GM21786 (cell line): ENCODE measurements around the gene ABHD16A.

Experiments
- ATAC-seq: cut with Tn5 transposase; IDR thresholded peaks from one replicate; pipeline ENCODE4 v1.9.1; 2021; ENCODE audit not compliant: unreplicated experiment

ABHD16A gene

DNA sequence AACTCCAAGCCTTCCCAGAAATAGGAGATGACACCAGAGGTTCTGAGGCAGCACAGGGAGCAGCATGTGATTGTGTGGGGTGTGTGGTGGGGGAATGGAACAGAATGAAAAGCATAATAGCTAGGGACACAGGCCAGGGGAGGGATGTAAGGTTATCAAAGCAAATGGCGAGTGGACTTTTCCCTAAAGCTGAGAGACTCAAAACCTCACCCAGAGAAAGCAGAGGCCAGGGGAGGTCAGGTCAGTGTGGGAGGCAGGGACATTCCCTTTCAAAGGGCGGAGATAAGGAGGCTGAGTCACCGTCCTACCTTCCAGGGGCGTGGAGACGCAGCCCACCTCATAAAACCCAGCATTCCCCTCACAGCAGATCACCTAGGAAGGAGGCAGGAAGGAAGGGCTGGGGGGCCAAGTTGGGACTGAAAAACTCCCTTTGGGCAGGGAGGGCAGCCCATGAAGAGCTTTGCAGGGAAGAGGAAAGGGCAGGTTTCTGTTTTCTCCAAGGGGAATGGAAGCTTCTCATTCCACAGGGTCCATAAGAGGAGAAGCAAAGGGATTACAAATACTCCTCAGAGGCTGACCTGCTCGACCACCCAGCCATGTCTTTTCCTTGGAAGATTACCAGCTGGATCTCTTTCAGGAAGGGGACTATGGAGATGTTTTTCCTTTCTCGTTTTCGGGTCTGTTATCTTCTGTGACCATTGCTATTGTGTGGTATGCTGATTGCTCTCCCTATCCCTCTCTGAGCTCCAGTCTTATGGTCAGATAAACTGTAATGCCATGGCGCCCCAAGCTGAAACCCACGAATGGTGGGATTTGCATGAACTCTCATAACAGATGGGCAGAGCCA lies 12.7 kb downstream of the ABHD16A start:
- ATAC-seq = no peak

DNA sequence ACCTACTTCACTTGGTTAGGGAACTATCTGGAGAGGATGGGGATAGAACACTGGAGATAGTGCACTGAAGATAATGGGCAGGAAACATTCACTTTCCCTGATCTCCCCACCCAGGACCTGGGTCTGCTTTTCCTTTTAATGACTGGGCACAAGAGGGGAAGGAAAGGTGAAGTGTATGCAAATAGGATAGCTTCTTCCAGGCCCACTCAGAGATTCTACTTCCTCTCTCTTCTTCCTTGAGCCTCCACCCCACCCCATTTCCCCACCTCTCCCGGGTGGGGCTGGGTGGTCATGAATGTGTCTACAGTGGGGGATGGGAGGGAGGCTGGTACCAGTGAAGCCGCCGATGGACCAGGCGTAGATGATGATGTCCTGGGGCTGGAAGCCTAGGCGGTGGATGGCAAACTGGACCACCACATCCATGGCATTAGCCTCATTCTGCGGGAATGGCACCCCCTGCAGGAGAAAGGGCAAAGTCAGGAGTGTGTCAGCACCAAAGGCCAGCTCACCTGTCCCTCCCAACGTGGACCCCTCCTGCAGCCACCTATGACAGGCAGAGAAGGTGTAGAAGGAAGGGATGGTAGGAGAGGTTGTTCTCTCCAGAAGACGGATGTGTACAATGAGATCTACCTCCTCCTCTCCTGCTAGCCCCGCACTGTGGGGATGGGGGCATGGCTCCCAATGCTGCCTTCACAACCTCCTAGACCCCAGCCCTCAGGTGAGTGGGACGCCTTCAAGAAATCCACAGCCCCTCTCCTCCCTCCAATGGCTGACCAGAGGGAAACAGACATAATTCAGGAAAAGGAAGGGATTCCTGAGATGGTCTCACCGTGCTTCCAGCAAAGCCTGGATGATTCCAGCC lies 13.6 kb downstream of the ABHD16A start:
- ATAC-seq = no peak

DNA sequence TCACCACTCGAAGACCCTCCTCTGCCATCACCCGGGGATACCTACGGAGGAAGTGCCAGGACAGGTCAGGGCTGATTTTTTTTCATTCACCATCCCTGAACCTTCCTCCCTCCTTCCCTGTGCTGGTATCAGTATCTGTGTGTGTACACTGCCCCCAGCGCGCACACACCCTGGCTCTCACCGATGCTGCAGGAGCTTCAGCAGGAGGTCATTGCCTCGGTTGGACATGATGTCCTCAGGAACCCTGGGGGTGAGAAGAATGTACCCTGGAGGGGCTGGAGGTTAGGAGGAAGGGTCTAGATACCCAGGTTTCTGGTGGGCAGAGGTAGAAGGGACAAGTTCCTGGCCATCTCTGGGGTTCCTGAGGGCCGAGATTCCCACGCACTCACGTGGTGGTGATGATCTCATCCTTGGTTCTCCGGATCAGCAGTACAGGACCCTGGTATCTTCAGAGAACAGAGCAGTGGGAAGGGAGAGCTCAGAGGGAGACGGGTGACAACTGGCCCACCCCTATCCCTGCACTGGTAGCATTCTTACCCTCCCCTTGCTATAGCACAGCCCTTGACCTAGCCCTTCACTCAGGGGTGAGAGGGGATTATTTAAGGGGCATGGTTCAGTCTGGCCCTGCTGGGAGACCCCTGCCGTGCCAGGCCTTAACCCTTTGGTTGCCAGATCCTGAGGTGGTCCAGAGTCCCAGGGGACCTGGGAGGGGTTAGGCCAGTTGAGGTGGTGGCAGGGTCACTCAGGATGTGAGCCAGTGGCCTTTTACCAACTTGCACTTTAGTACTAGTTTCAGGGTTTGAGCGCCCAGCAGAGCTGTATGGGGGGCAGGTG lies 15.0 kb downstream of the ABHD16A start:
- no peak for ATAC-seq

DNA sequence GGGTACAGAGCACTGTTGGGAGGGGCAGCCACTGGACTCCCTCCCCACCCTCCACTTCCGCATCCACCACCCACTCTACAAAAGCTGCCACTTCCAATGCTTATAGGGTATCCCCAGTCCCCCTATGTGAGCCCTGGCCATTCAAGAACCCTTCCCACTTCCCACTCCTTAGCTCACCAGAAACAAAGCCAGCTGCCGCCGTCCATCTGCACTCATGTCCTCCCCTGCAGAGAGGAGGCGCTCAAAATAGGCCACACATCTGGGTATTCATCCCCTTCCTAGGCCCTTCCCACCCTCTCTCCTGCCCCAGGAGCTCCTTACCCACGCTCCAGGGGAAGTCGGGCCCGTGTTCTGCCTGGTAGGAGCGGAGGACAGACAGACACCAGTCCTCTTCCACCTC lies 15.8 kb downstream of the ABHD16A start:
- ATAC-seq = no peak

DNA sequence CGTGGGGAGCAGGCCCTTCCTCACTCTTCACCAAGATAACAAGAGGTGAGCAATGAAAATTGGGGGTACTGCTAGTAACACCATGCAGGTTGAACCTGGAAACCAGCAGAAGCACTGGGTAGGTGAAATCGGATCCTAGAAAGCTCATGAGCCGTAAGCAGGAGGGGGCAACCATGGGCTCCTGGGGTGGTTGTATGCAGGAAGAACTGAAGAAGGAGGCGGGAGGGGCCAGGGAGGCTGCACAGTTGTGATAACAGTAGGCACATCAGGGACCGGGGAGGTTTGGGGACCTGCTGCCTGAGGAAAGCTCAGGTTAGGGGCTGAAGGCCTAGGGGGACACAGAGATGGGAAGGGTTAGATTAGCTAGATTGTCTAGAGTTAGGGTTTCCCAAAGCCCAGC lies 16.6 kb downstream of the ABHD16A start:
- ATAC-seq = no peak

DNA sequence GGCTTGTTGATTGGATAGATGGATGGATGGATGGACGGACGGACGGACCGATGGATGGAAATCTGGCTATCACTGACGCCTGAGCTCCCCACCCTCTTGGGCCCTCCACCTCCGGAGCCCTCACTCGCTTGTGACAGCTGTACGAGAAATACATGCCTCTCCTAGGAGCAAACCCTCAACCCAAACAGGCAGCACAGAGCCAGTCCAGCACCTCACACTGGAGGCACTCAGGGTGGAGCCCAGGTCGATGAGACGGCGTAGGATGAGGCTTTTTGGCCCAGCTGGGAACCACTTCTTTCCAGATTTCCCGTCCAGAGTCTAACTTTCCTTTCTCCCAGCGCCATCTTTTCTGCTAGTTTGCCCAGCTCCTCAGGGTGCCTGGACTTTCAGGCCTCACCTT lies 19.5 kb downstream of the ABHD16A start:
- no peak for ATAC-seq

DNA sequence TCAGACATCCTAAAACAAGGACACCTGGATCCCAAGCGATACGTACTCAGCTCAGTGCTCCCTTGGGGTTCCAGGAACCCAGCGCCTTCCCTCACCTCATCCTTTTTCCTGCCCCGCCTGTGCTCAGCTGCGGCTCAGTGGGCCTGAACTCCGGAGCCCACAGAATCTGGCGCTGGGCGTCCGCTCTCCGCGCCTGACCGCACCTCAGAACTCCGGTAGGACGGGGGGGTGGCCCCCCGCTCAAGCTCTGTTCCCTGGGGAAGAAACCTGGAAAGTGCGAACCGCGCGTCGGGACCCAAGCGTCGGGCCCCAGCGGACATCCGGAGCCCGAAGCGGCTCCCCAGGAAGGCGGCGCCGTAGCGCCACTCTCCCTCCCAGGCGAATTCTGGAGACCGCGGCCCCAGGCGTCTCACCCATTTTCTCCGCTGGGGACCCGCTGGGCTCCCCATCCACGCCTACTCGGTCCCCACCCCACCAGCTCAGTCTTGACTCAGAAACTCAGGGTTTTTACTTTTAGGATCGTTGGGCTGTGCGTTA lies 21.9 kb downstream of the ABHD16A start:
- no peak for ATAC-seq

DNA sequence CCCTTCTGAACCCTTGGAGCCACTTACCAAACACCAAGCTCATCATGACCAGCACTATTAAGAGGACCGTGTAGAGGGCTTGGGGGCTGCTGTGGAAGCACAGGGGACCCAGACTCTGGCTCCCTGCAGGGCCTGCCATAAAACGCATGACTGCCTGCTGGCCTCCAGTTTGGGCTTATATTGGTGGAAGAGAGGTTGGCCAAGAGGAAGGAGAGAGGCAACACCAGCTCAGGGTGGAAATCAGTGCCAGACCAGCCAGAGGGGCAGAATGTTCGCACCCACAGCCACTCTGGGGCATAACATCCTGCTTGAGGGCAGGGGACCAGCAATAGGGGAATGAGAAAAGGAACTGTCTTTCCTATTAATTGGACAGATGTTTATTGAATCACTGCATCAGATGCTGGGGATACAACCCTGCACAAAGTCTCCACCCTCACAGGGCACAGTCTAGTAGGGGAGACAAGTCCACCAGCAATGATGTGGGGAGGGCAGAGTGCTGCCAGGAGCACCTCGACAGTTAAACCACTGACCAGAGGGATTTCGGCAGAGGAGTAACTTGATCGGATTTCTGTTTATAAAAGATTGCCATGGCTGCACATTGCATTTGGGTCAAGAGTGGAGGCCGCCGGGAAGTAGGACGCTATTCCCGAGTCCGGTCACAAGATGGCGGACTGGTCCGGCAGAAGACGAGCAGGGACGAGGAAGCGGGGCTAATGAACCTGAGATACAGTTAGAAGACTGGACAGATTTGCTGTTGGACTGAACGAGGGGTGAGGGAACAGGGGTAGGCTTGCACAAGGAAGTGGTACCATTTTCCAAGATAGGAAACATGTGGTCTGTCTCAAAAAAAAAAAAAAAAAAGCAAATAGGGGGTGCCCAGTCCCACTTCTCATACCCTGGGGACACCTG lies 22.6 kb downstream of the ABHD16A start, which contains the start of gene LY6G5C:
Gene LY6G5C (minus strand): TSS at position 842 of the 909 bp plus-strand sequence. CDS start 694 bp downstream, at position 148.
- no peak for ATAC-seq

DNA sequence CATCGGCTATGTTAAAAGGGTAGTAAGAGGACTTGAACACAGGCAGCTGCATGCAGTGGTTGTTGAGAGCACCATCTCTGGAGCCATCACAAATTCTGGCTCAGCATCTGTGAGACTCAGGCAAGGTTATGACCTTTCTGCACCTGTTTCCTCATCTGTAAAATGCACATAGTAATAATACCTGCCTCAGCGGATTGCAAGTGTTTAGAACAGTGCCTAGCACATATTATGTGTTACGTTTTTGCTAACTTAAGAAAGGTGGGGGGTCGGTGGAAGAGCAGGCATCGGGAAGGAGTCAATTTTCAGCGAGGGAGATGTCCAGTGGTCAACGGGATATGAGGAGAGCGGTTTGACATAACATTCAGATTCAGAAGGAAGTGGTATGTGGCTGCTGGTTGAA lies 25.2 kb downstream of the ABHD16A start:
- ATAC-seq = no peak

DNA sequence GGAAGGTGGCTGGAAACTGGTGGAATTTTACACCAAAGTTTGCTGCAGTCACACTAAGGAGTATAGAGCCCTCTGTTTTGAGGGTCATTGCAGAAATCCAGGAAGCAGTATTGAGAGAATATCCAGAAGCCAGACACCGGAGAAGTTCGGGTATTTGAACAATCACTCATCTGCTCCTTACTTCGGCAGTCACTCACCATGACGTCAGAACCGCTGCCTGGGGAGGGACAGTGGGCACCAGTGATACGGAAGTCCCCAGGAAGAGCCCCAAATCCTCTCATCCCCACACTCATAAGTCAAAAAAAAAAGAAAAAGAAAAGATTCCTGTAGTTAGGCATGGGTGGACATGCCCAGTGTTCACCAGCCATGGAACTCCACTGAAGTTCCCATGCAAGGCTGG lies 26.2 kb downstream of the ABHD16A start:
- ATAC-seq = no peak

DNA sequence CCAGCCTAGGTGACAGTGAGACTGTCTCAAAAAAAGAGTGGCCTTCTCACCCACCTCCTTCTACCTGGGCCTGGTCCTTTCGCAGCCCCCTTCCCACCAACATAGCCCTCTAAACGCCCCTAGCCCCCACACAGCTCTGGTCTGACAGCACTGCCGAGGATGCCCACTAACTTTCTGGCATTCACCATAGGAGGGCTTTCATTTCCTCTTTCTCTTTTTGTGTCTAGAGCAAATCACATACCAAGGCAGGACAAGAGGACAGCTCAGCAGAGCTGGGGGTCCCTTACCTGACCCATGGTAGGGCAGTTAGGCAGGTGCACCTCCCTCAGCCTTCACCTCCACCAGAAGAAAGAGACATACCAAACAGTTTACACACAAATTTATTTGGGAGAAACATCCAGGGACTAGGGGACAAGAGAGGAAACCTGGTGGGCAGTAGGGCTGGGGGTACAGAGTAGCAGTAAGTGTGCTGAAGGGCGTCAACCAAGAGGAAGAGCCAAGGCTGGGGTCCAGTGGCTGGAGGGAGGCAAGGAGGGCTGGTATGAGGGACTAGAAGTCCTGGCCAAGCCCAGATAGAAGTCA lies 26.7 kb downstream of the ABHD16A start:
- no peak for ATAC-seq

DNA sequence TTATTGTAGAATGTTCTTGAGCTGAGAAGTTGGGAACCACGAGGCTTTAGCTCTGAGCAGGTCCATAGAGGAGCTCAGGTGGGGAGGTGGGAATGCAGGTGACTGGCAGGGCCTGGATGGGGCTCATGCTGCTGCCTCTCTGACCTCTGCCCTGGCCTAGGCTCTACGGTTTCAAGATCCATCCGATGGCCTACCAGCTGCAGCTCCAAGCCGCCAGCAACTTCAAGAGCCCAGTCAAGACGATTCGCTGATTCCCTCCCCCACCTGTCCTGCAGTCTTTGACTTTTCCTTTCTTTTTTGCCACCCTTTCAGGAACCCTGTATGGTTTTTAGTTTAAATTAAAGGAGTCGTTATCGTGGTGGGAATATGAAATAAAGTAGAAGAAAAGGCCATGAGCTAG lies 33.4 kb downstream of the ABHD16A start, which contains the start of gene LY6G5B:
Gene LY6G5B (plus strand): TSS at position 301 of the 400 bp plus-strand sequence. CDS start 975 bp downstream, outside the sequence.
- no peak for ATAC-seq

DNA sequence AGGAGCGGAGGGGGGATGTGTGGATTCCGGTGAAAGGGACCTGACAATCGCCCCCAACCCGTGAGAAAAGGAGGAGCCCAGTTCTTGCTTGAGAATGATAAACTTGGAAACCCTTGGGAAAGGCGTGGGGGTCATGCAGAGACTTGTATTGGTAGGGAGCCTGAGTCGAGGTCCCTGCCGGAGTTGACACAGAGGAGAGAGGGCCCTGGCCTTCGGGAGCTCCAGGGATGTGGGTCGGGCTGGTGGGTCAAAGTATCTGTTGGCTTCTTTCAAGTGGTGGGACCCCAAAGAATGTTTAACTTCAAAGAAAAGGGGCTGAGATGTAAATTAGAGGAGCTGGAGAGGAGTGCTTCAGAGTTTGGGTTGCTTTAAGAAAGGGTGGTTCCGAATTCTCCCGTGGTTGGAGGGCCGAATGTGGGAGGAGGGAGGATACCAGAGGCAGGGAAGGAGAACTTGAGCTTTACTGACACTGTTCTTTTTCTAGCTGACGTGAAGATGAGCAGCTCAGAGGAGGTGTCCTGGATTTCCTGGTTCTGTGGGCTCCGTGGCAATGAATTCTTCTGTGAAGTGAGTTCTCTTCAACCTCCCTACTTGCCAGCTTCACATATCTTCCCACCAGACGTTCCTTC lies 36.7 kb downstream of the ABHD16A start:
- no peak for ATAC-seq

DNA sequence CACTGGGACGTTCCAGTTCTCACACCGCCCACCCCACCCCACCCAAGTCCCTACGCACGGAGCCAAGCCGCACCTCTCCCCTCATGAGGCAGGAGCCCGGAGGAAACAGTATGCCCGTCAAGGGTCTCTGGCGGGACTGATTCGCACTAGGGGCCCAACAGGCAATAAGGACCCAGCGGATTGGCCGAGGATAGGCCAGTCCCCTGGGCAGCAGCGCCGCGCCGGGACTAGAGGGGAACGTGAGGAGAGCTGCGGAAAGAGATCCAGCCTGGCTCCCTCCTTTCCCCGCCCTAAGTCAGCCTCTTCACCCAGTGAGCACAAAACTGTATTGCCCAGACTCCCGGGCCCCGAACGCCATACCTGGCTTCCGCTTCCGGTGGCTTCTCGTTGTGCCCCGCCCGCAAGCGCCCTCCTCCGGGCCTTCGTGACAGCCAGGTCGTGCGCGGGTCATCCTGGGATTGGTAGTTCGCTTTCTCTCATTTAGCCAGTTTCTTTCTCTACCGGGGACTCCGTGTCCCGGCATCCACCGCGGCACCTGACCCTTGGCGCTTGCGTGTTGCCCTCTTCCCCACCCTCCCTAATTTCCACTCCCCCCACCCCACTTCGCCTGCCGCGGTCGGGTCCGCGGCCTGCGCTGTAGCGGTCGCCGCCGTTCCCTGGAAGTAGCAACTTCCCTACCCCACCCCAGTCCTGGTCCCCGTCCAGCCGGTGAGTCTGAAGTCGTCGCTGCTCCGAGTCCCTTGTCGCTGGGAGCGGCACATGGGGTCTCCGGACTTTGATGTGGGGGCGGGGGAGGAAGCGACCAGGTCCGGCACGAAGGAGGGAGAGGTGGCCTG lies 37.4 kb downstream of the ABHD16A start, which contains the start of gene CSNK2B:
Gene CSNK2B (plus strand): TSS at position 580 of the 836 bp plus-strand sequence. CDS start 752 bp downstream, outside the sequence.
- ATAC-seq = peak; percentile 82

DNA sequence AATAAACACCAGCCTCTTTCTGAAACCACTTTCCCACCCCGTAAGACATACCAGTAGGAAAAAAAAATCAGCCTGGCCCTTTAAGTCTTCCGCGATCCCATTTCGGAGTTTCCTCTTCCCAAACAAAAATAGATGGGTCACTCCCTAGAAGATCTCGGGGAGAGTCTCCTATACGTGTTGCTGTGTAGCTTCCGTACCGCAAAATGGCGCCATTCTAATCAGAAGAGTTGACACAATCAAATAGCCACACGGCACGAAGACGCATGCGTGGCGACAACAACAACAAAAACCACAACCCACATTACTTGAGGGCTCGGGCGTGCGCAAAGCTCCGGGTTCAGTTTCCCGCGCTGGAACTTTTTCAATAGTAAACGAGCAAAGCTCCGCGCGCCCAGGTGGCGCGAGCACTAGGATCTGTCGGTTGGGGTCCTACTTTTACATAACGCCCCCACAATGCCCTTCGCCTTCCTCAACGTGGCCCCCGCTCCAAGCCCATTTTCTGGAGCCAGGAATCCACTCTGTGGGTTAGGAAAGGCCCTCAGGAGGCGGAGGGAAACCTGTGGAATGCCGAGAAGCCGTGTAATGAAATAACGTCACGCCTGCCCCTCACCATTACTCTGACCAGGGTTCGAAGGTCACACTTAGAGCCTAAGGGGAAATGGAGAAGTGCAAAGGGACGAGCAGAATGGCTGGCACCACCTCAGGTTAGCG lies 38.2 kb downstream of the ABHD16A start, which contains the start of gene GPANK1:
Gene GPANK1 (minus strand): TSS at position 208 of the 711 bp plus-strand sequence. CDS start 519 bp downstream, outside the sequence.
- ATAC-seq = no peak

DNA sequence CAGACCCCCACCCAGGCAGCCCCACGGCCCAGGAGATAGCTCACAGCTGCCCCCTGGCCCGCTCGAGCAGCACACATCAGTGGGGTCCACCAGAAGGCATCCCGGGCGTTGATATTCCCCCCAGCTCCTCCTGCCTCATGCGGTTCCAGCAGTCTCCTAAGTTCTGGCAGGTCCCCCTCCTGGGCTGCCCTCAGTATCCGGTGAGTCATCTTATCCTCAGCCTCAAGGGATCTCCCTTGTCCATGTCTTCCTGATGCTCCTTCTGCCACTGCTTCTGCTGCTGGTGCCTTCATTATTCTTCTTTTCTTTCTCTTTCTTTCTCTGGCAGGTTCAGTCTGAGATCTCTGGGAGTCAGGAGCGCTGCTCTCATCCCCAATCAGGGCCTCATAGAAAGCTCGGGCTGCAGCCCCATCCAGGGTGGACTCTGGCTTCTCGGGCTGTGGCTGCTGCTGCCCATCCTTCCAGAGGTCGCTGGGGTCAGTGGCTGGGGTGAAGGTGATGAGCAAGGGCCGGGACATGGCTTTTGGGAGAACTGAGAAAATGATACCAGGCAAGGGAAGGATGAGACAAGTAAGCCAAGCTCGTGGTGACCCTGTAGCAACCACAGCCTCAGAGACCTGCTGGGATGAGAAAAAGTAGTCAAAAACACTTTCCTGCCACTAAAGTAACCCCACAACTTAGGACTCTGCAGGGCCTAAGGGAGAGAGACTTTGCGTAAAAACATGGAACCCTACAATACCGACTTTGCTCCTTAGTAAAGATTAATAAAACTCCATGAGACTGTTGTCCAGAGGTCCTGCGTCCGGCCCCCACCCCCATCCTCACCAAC lies 38.9 kb downstream of the ABHD16A start:
- no peak for ATAC-seq
